WTC11 (cell line): Measurements from ENCODE around the gene EML2.

ENCODE experiments used
- CREB1 ChIP-seq: sonication (generic); formaldehyde crosslinking; IDR thresholded peaks from 2 replicates; pipeline ENCODE4 v1.8.0; 2023; ENCODE audit warnings: mild to moderate bottlenecking, missing genetic modification reagents
- CREM ChIP-seq: sonication (generic); formaldehyde crosslinking; IDR thresholded peaks from 2 replicates; pipeline ENCODE4 v1.8.1; 2022; ENCODE audit warnings: mild to moderate bottlenecking, missing genetic modification reagents, moderate library complexity
- ETV6 ChIP-seq: sonication (generic); formaldehyde crosslinking; IDR thresholded peaks from 2 replicates; pipeline ENCODE4 v1.8.1; 2022; ENCODE audit warnings: mild to moderate bottlenecking, missing genetic modification reagents
- FOXJ3 ChIP-seq: sonication (generic); formaldehyde crosslinking; IDR thresholded peaks from 2 replicates; pipeline ENCODE4 v1.9.0; 2021; ENCODE audit warnings: missing genetic modification reagents, mild to moderate bottlenecking, borderline replicate concordance
- SOX15 ChIP-seq: fragments of 250-450 bp; sonication (Bioruptor Pico); IDR thresholded peaks from 2 replicates; pipeline ENCODE4 v1.9.0; 2021; ENCODE audit warnings: mild to moderate bottlenecking
- TEAD4 ChIP-seq: sonication (generic); formaldehyde crosslinking; IDR thresholded peaks from 2 replicates; pipeline ENCODE4 v1.8.0; 2022; ENCODE audit warnings: mild to moderate bottlenecking, missing genetic modification reagents
- TF ChIP-seq, protein P1 (sequence below): fragments of 200-600 bp; IDR thresholded peaks from 2 replicates; pipeline ENCODE4 v1.8.0; 2022; ENCODE audit warnings: antibody characterized with exemption
- TF ChIP-seq, protein P2 (sequence below): sonication (generic); formaldehyde crosslinking; IDR thresholded peaks from 2 replicates; pipeline ENCODE4 v1.8.0; 2022; ENCODE audit warnings: mild to moderate bottlenecking, missing genetic modification reagents

DNA sequence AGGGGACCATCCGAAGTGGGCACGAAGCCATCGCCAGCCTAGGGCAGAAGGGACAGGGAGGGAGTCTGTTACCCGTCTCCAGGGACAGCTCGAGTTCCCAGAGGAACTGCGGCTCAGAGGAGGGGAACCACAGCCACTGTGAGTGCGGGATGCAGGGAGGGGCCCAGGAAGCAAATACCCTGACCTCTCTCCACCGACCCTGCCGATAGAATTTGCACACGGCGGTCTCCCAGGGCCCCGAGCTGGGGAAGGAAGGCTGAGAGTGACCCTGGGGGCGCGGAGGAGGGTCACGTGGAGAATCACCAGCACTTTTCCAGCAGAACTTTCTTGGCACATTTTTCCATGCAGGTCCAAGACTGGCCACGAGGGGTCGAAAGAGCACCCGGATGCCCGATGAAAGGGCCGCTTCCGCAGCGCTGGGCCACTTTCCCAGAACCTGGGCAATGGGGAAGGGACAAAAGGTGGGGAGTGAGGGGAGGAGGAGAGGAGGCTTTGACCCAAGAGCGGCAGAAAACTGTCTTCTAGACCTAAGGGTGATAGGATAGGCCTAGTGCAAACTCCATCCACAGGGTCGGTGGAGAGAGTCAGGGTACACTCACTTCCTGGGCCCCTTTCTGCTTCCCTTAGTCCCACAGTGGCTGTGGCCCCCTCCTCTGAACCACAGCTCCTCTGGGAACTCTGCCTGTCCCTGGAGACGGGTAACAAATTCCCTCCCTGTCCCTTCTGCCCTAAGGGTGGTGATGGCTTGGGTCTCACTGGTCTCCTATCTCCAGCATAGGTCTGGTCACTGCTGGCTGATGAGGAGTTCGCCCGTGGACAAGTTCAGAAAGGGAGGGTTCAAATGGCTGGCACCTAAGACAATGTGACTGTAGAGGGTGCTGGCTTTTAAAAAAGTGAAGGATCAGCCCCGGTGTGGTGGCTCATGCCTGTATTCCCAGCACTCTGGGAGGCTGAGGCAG is 31.8 kb downstream of the EML2 start:
- TF ChIP-seq, protein P1, sequence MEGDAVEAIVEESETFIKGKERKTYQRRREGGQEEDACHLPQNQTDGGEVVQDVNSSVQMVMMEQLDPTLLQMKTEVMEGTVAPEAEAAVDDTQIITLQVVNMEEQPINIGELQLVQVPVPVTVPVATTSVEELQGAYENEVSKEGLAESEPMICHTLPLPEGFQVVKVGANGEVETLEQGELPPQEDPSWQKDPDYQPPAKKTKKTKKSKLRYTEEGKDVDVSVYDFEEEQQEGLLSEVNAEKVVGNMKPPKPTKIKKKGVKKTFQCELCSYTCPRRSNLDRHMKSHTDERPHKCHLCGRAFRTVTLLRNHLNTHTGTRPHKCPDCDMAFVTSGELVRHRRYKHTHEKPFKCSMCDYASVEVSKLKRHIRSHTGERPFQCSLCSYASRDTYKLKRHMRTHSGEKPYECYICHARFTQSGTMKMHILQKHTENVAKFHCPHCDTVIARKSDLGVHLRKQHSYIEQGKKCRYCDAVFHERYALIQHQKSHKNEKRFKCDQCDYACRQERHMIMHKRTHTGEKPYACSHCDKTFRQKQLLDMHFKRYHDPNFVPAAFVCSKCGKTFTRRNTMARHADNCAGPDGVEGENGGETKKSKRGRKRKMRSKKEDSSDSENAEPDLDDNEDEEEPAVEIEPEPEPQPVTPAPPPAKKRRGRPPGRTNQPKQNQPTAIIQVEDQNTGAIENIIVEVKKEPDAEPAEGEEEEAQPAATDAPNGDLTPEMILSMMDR, result peak; percentile 80
- no peak for TF ChIP-seq CREM (CRISPR knock-in tag)
- no peak for TF ChIP-seq FOXJ3 (CRISPR knock-in tag)
- TF ChIP-seq CREB1 (CRISPR knock-in tag), result no peak
- no peak for TF ChIP-seq SOX15 (CRISPR knock-in tag)
- TF ChIP-seq, protein P2, sequence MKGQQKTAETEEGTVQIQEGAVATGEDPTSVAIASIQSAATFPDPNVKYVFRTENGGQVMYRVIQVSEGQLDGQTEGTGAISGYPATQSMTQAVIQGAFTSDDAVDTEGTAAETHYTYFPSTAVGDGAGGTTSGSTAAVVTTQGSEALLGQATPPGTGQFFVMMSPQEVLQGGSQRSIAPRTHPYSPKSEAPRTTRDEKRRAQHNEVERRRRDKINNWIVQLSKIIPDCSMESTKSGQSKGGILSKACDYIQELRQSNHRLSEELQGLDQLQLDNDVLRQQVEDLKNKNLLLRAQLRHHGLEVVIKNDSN, result peak; percentile 97
- no peak for TF ChIP-seq TEAD4 (CRISPR knock-in tag)
- no peak; the same call in 1 of the 2 replicates for TF ChIP-seq ETV6
